A549 treated with ZK216348 at 1 μM for 4 hours (cell line): ENCODE results near the gene DDX60. TPM values are rescaled to one million over a fixed set of nuclear protein-coding genes. Genes with fewer than 3 reads are reported as not detected.

Experiments
- total RNA-seq: library from RNA; stranded (reverse); fragments of 200-300 nt; extraction: Qiagen RNA extraction; gene quantifications from 5 replicates; pipeline ENCODE4 v1.2.3, GENCODE V29; 2022; ENCODE audit warnings: low read depth

The DDX60 gene, protein sequence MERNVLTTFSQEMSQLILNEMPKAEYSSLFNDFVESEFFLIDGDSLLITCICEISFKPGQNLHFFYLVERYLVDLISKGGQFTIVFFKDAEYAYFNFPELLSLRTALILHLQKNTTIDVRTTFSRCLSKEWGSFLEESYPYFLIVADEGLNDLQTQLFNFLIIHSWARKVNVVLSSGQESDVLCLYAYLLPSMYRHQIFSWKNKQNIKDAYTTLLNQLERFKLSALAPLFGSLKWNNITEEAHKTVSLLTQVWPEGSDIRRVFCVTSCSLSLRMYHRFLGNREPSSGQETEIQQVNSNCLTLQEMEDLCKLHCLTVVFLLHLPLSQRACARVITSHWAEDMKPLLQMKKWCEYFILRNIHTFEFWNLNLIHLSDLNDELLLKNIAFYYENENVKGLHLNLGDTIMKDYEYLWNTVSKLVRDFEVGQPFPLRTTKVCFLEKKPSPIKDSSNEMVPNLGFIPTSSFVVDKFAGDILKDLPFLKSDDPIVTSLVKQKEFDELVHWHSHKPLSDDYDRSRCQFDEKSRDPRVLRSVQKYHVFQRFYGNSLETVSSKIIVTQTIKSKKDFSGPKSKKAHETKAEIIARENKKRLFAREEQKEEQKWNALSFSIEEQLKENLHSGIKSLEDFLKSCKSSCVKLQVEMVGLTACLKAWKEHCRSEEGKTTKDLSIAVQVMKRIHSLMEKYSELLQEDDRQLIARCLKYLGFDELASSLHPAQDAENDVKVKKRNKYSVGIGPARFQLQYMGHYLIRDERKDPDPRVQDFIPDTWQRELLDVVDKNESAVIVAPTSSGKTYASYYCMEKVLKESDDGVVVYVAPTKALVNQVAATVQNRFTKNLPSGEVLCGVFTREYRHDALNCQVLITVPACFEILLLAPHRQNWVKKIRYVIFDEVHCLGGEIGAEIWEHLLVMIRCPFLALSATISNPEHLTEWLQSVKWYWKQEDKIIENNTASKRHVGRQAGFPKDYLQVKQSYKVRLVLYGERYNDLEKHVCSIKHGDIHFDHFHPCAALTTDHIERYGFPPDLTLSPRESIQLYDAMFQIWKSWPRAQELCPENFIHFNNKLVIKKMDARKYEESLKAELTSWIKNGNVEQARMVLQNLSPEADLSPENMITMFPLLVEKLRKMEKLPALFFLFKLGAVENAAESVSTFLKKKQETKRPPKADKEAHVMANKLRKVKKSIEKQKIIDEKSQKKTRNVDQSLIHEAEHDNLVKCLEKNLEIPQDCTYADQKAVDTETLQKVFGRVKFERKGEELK (N-terminal part only)
- 1.5 to 3.6 TPM (median 2.1 TPM) in 5 replicates for total RNA-seq

DNA sequence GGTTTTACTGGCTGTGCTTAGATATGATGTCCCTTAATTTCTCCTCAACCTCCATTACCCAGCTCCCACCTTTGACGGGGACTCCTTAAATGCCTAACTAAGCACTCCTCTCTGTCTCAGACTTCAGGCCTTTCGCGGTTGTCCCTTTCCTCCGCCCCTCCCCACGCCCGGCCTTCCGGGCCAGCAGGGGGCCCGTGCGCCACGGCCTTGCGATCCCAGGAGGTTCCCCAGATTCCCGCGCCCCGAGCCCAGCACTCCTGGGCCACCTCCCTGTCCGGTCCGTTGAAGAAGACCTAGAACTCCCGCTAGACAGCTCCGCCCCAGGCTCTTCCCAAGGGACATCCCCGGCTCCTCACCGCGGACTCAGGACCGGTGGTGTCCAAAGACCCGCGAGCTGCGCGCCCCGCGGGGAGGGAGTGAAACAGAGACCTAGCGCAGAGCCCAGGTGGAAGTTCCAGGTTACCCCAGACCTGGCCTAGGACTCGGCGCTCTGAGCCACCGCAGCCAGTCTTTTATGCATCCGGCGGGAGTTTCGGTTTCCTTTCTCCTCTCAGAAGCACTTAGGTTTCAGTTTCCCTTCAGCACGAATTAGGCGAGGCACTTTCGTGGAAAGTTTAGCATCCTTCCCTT is at the start of gene DDX60:
DDX60 (minus strand) TSS at position 487 of the 630 bp plus-strand sequence. CDS start 7,493 bp downstream, outside the sequence.

Other genes starting within 250 kb of the DDX60 start
- 2.6 to 3.7 TPM (median 3.3 TPM) in 5 replicates for gene ANXA10, start 226.2 kb downstream of the DDX60 start, total RNA-seq
- gene DDX60L, start 161.7 kb upstream of the DDX60 start, total RNA-seq, result 5.5 to 11.6 TPM (median 9.9 TPM) in 5 replicates
- 53.3 to 82.8 TPM (median 73.9 TPM) in 5 replicates for gene PALLD, start 178.3 kb upstream of the DDX60 start, total RNA-seq